Left lung (tissue), 10 donors: ENCODE results near the gene KCNK16. TPM values are rescaled to one million over a fixed set of nuclear protein-coding genes. Genes with fewer than 3 reads are reported as not detected.
A peak's percentile ranks its signal among the peaks of the same experiment; 100 is the strongest.

Source experiments
- ATAC-seq: fragments of 200-7000 bp; cut with Tn5 transposase; one replicate; pipeline ENCODE4 v1.9.1; 2020; ENCODE audit warnings: moderate library complexity
- DNase-seq, 4 donors: peaks; one replicate each; pipeline ENCODE4 v3.0.0-alpha.2; 2013 to 2020
- H3K27ac ChIP-seq, 2 donors: fragments of 200-600 bp; sonication (generic) in 1 of 2; one replicate each; pipeline versions ENCODE4 v1.5.0 to v1.8.0; 2020 to 2021
- H3K27me3 ChIP-seq, 2 donors: fragments of 200-600 bp; sonication (generic) in 1 of 2; one replicate each; pipeline versions ENCODE4 v1.5.0 to v1.8.0; 2020 to 2021
- H3K36me3 ChIP-seq, 2 donors: fragments of 200-600 bp; sonication (generic) in 1 of 2; one replicate each; pipeline versions ENCODE4 v1.5.0 to v1.8.0; 2020 to 2021
- H3K4me1 ChIP-seq, 2 donors: fragments of 200-600 bp; one replicate each; pipeline ENCODE4 v1.8.0; 2021
- H3K4me3 ChIP-seq, 2 donors: fragments of 200-600 bp; sonication (generic) in 1 of 2; one replicate each; pipeline versions ENCODE4 v1.5.0 to v1.8.0; 2020 to 2021; ENCODE audit warnings: mild to moderate bottlenecking in 1 of 2
- H3K9me3 ChIP-seq, 2 donors: fragments of 200-600 bp; sonication (generic) in 1 of 2; one replicate each; pipeline versions ENCODE4 v1.5.0 to v1.8.0; 2020 to 2021
- CTCF ChIP-seq, 2 donors: fragments of 200-600 bp; sonication (generic) in 1 of 2; IDR thresholded peaks; one replicate each; pipeline versions ENCODE4 v1.5.0 to v1.8.0; 2021; ENCODE audit warnings: antibody characterized with exemption in 2 of 2
- intact Hi-C, 2 donors: fragments of 100-400 bp; cut with DNase I; formaldehyde crosslinking; loops; one replicate each; pipeline versions ENCODE4 v1.11.2 to v1.14.2; 2022
- polyA plus RNA-seq, 6 donors: library from polyadenylated mRNA; unstranded; fragments of 120-200 nt; gene quantifications; one replicate each; pipeline ENCODE4 v1.2.1, GENCODE V29; 2013; ENCODE audit not compliant: insufficient read length in 6 of 6
- total RNA-seq, 2 donors: library from RNA; stranded (reverse); fragmentation: NEBNext Ultra II Directional; extraction: Animal tissue kit (Norgen Biotek cat#: 25700); gene quantifications; one replicate each; pipeline ENCODE4 v1.2.1, GENCODE V29; 2021
- donor health status: DM: no; HTN: yes; CAD: no.
- donor health status: DM: no; HTN: no; CAD: no.

Gene KCNK16
- total and polyA plus RNA-seq, 8 donors, result 0.21 to 0.85 (median 0.32) TPM; not detected in 2

- Histone ChIP-seq H3K27me3 (no peaks in the 10 kb centered on the region), H3K4me1 (peaks cover 0 to 5% of the 10 kb centered on the region in 2 donors), H3K27ac (no peak overlapping the region), H3K4me3 (no peak overlapping the region), H3K36me3 (no peaks in the 10 kb centered on the region), H3K9me3 (no peaks in the 10 kb centered on the region)
- TF ChIP-seq CTCF (IDR thresholded peaks at IDR 0.05), result no peak
- DNase-seq (no peak), ATAC-seq (no peak)
- intact Hi-C loops, result loop anchor here in 1 of 2 donors (10.0 kb wide), 1 partner anchor 524 kb away; no protein-coding TSS in a partner anchor
These were observed 37.9 kb upstream of the KCNK16 start for GRCh38 chr6:39360378-39360777.

- no peaks in the 10 kb centered on the region for H3K27me3 ChIP-seq
- peak in 2 of 4 donors; percentile 69 to 88 for DNase-seq
- no peak for TF ChIP-seq CTCF (IDR thresholded peaks at IDR 0.05)
- peak; percentile 62 for ATAC-seq
- H3K27ac ChIP-seq, result no peak overlapping the region
- peaks cover 0 to 5% of the 10 kb centered on the region in 2 donors for H3K4me1 ChIP-seq
- no peak overlapping the region for H3K4me3 ChIP-seq
- no peaks in the 10 kb centered on the region for H3K36me3 ChIP-seq
- H3K9me3 ChIP-seq, result no peaks in the 10 kb centered on the region
- intact Hi-C loops, result no loop called here
These were observed 35.6 kb upstream of the KCNK16 start for GRCh38 chr6:39357998-39358686.

DNA sequence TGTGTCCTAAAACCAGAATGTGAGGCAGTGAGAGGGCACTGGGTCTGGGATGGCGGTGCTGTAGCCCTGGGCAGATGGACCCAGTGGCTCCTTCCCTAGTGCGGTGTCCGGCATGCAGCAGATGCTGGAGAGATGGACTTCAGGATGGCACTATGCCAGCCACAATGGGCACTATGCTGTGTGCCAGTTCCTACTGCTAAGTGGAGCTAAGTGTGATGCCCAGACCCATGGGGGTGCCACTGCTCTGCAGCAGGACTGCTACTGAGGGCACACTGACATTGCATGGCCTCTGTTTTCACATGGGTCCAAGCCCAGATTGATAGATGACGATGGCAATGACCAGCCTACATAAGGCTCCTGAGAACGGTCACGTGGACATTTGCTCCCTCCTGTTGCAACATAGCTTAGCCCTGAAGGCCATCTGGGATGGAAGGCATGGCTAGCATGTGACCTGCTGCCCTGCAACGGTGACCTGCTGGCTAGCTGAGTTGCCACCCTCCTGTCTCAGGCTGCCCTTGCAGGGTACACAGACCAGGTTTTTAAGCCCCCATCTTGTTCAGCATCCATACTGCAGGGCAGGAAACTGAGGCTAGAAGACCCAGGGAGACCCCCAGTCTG, 31.3 kb upstream of the KCNK16 start:
- intact Hi-C loops, result no loop called here
- H3K36me3 ChIP-seq, result no peaks in the 10 kb centered on the region
- no peaks in the 10 kb centered on the region for H3K4me1 ChIP-seq
- H3K9me3 ChIP-seq, result no peaks in the 10 kb centered on the region
- DNase-seq, result no peak
- ATAC-seq, result no peak
- no peaks in the 10 kb centered on the region for H3K27me3 ChIP-seq
- no peak overlapping the region for H3K27ac ChIP-seq
- H3K4me3 ChIP-seq, result no peak overlapping the region
- no peak for TF ChIP-seq CTCF (IDR thresholded peaks at IDR 0.05)

DNA sequence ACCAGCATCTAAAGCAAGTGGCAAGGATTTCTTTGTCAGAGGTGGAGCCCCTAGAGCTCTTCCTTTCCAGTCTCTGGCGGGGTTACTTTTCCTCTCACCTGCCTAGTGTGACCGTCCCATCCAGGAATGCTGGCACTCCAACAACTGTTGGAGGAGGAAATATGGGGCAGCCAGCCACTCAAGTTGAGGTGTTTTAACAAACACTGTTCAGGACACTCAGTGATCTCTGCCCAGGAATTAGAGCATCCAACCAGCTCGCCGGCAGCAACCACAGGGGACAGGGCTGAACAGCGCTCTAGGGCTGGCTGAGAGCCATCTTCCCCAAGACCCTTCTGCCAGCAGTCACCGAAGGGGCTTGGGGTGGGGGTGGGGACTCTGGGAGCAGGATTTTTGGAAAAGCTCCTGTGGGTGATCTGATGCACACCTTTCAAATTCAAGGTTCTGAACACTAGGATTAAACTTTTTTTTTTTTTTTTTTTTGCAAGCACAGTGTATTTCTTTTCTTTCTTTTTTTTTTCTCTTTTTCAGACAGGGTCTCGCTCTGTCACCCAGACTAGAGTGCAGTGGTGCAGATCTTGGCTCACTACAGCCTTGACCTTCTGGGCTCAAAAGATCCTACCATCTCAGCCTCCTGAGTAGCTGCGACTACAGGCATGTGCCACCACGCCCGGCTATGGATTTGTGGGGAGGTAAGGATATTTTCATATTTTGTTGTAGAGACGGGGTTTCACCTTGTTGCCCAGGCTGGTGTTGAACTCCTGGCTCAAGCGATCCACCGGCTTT, 28.4 kb upstream of the KCNK16 start:
- ATAC-seq (peak; percentile 28), DNase-seq (no peak)
- no peaks in the 10 kb centered on the region for H3K4me1 ChIP-seq
- H3K27me3 ChIP-seq, result no peaks in the 10 kb centered on the region
- no peak overlapping the region for H3K4me3 ChIP-seq
- no peaks in the 10 kb centered on the region for H3K9me3 ChIP-seq
- TF ChIP-seq CTCF (IDR thresholded peaks at IDR 0.05), result no peak
- no peak overlapping the region for H3K27ac ChIP-seq
- intact Hi-C loops, result no loop called here
- H3K36me3 ChIP-seq, result no peaks in the 10 kb centered on the region

DNA sequence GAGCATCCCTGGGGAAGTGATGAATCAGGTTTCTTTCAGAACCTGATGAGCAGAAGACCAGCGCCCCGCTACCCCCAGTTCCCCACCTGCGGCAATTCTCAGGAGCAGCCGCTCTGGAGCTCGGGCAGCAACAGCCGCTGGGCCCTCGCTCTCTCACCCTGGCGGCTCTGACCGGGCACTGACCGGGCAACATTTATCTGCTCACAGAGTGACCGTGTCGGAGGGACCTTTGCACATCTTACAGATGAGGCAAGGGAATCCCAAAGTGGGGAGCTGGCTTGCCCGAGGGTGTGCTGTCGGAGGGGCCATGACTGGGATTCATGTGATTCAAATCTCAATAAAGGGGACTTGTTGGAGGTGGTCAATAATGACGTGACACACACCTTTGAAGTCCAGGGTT, 26.2 kb upstream of the KCNK16 start:
- Histone ChIP-seq H3K27ac (no peak overlapping the region), H3K27me3 (no peaks in the 10 kb centered on the region), H3K4me1 (peaks cover 0 to under 1% of the 10 kb centered on the region in 2 donors), H3K9me3 (no peaks in the 10 kb centered on the region), H3K36me3 (no peaks in the 10 kb centered on the region), H3K4me3 (no peak overlapping the region)
- no peak for TF ChIP-seq CTCF (IDR thresholded peaks at IDR 0.05)
- no peak for DNase-seq
- no peak for ATAC-seq
- intact Hi-C loops, result no loop called here
